SU-DHL-6 (cell line): ENCODE measurements around the gene RORC.

Experiments
- CTCF ChIP-seq: fragments of 200-600 bp; sonication (generic); IDR thresholded peaks from one replicate; pipeline ENCODE4 v1.5.1; 2017; ENCODE audit warnings: antibody characterized with exemption, mild to moderate bottlenecking, low read length, moderate library complexity; ENCODE audit not compliant: insufficient read depth, poor library complexity, severe bottlenecking
- EZH2phosphoT487 ChIP-seq: fragments of 200-600 bp; sonication (generic), shearing (Covaris generic); conservative IDR thresholded peaks from 2 replicates; pipeline ENCODE4 v1.6.1; 2018; ENCODE audit warnings: mild to moderate bottlenecking, antibody characterized with exemption, low read length, moderate library complexity, mixed read lengths

- TF ChIP-seq CTCF: no peak
- no peak for TF ChIP-seq EZH2phosphoT487
Observed at GRCh38 chr1:151799179-151800022, 32.2 kb downstream of the RORC start.
